Measurements from ENCODE around the gene TRAFD1.
"Not testable (repeated sequence)": the region's sequence is repeated elsewhere in the genome, so short reads cannot be mapped to it uniquely, and the experiment has no call there.

Gene TRAFD1, protein sequence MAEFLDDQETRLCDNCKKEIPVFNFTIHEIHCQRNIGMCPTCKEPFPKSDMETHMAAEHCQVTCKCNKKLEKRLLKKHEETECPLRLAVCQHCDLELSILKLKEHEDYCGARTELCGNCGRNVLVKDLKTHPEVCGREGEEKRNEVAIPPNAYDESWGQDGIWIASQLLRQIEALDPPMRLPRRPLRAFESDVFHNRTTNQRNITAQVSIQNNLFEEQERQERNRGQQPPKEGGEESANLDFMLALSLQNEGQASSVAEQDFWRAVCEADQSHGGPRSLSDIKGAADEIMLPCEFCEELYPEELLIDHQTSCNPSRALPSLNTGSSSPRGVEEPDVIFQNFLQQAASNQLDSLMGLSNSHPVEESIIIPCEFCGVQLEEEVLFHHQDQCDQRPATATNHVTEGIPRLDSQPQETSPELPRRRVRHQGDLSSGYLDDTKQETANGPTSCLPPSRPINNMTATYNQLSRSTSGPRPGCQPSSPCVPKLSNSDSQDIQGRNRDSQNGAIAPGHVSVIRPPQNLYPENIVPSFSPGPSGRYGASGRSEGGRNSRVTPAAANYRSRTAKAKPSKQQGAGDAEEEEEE

DNA sequence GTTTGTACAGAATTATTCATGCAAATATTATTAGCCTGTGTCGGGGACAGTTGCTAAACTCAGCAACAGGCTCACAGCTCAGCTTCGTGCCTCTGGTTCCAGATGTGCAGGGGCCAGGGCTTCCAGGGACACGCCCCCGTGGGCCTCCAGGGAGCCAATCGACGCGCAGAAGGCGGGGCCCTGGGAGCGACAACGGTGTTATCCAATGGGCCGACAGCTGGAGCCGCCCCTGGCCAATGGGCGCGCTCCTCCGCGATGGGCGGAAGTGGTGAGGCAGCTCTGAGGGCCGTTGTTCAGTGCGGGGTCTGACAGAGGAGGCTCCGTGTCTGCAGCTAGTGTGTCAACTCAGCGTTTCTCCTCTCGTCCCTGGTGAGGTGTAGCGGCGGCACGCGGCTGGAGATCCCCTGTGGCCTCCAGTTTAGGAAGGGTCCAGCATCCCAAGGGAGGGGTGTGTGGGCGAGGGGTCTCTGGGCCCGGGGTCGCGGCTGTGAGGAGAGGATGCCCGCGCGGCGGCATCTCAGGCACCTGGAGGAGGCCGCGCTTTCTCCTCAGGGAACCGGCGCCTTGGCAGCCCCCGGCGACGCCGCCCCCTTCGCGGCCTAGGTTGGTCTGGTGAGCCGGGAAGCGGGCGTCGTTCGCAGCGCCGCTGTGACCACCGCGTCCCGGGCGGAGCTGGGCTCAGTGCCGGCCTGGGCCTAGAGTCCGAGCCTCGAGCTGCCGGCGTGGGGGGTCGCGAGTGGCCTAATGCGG is at the start of gene TRAFD1:
Gene TRAFD1 (plus strand): TSS at position 311 of the 750 bp plus-strand sequence. CDS start 4,963 bp downstream, outside the sequence.
- DNase-seq = peak; percentile 95 to 97

DNA sequence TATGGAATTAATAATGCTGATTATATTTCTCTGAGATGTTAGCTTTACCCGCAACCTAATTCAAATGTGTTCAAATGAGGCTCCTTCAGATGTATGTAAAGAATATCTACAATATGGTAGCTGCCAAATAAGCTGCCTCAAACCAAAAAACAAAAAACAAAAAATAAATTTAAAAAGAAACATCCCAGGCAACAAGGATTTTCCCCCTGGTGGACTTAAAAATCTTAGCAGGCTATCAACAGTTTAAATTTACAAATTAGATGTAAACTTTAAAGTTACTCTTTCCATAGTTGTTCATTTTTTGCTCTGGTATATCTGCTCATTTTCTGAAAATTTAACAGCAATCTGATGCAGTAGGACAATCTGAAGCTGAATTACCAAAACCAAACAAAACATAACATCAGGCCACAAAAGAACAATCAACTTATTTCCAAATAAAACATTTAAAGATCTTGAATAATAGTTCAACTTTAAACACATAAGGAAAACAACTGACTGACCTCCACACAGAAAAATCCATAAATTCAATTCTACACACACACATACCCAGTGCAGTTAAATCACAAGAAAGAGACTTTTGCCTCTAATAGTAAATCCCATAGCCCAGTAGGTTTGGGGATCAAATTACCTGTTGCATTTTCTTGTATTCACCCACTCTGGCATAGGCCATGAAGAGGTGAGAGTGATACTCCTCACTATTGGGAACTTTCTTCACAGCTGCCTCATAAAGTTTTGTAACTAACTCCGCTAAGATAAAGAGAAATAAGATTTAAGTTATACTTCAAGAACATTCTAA is 38.1 kb upstream of the TRAFD1 start:
- no peak for DNase-seq

DNA sequence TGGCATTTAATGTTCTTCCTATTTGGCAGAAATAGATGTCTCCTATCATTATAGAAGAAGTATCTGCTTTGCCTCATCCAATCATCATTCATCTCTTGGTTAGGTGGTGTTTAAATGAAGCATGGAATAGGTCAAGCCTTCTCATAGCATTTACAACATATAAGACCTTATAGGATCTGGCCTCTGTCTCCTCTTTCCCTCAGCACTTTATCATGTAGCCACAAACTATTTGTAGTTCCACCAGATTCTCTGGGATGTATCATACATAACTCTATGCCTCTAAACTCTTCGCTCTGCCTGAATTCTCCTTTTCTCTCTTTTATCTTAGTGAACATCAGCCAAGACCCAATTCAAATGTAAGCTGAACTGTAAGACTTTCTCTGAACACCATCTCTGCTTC is 37.5 kb upstream of the TRAFD1 start:
- no peak for DNase-seq

DNA sequence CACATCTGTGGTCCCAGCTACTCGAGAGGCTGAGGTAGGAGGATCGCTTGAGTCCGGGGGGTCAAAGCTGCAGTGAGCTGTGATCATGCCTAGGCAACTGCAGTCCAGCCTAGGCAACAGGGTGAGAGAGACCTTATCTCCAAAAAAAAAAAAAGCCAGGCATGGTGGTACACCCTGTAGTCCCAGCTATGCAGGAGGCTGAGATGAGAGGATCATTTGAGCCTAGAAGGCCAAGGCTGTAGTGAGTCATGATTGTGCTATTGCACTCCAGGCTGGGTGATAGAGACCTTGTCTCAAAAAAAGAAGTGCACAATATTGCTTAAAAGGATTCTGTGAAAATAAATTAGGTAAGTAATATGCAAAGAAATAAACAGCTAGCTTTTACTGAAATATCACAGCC is 33.8 kb upstream of the TRAFD1 start:
- DNase-seq = no peak

DNA sequence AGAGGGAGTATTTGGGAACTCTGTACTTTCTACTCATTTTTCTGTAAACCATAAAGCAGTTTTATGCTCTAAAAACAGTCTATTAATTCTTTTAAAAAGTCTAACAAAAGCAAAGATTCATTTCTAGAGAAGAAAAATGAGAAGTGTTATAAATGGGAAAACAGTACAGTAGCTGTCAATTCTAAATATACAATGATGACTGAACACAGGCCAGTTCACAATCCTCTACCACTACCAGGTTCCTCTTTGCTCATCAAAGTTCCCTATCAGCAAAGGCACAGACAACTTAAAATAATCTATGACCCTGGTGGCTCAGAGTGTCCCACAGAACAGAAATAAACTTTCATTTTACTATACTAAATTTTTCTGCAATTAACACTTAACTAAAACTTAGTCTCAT is 29.3 kb upstream of the TRAFD1 start:
- DNase-seq = no peak

DNA sequence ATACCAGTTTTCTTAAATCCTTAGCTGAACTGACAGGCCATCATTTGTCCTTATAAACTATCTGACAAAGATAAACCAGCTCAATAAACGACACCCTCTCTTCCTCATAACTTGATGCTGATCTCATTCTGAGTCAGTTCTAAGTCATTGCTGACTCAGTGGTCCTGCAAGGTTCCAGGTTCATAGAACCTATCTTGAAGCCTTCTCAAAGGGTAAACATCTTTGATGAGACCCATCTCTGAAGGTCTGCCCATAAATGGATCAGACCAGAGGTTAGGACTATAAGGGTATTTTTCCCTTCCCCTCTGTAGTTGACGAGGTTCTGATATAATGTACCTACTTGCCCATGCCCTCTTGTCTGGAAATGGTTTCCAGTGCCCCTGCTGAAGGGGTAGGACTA is 28.7 kb upstream of the TRAFD1 start:
- no peak for DNase-seq

DNA sequence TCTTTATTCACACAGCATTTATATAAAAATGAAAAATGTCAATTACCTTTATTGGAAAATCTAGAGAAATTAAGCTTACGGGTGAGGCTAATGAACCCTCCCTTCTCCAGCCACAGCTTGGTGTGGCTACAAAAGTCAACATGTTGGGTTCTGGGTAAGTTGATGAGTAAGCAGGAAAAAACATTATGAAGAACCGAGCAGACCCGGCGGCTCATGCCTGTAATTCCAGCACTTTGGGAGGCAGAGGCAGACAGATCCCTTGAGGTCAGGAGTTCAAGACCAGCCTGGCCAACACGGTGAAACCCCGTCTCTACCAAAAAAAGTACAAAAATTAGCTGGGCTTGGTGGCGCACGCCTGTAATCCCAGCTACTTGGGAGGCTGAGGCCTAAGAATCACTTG is 27.7 kb upstream of the TRAFD1 start:
- DNase-seq = no peak

DNA sequence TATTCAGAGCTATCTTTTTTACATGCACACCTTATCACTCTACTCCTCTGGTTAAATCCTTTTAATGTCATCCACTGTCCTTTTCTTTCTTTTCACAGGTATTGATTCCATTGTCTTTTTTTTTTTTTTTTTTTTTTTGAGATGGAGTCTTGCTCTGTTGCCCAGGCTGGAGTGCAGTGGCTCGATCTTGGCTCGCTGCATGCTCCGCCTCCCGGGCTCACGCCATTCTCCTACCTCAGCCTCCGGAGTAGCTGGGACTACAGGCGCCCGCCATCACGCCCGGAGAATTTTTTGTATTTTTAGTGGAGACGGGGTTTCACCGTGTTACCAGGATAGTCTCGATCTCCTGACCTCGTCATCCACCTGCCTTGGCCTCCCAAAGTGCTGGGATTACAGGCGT is 24.9 kb upstream of the TRAFD1 start:
- not testable (repeated sequence) for DNase-seq

DNA sequence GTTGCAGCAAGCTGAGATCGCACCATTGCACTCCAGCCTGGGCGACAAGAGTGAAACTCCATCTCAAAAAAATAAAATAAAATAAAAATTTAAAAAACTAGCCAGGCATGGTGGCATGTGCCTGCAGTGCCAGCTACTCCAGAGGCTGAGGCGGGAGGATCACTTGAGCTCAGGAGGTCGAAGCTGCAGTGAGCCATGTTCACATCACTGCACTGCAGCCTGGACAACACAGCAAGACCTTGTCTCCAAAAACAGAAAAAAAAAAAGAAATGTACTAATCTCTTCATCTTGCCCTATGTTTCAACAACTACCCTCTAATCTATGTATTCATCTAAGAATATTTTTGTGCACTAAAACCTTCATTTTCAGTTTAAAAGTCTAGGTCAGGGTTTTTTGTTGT is 23.2 kb upstream of the TRAFD1 start:
- DNase-seq = no peak

DNA sequence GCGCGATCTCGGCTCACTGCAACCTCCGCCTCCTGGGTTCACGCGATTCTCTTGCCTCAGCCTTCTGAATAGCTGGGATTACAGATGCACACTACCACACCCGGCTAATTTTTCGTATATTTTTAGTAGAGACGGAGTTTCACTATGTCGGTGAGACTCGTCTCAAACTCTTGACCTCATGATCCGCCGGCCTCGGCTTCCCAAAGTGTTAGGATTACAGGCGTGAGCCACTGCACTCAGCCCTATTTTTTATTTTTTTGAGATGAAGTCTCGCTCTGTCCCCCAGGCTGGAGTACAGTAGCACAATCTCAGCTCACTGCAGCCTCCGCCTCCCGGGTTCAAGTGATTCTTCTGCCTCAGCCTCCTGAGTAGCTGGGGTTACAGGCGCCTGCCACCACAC is 22.6 kb upstream of the TRAFD1 start:
- not testable (repeated sequence) for DNase-seq

DNA sequence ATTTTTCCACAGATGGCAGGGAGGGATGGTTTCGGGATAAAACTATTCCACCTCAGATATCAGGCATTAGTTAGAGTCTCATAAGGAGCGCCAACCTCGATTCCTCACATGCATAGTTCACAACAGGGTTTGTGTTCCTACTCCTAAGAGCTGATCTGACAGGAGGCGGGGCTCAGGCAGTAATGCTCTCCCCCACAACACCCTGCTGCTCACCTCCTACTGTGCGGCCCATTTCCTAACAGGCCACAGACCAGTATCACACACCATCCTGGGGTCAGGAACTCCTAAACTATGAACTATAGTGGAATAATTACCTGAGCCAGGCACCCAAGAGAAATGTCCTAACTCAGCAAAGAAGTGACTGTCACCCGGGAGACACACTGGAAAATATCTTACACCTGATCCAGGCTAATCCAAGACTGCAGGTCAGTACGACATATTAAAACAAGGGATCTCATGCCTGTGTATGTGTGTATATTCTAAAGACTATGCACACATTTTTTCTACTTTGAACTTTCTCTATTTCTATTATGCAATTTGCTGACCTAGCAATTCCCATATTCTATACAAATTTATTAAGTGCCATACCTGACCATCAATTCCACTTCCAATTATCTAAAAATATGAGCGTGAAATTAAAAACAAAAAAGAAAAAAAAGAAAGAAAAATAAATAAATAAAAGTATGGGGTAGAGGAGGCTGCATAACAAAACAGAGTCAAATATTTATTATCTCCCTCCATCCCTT is 21.4 kb upstream of the TRAFD1 start:
- no peak for DNase-seq

DNA sequence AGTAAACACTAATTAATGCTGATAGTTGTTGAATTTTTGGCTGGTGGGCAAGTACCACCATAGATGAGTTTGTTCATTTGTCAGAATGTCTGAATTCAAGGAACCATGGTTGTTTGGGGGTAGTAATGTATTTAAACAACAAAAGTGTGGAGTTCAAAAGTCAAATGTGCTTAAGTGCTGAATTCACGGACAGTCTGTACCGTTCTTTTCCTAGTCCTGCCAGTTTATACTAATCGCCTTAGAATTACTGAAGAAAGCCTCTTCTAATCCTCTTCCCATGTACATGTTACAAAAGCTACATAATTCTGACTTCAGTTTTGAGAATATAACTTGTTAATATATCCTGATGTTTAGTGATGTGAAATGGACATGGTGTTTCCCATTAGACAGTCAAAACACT is 19.5 kb upstream of the TRAFD1 start:
- DNase-seq = no peak

DNA sequence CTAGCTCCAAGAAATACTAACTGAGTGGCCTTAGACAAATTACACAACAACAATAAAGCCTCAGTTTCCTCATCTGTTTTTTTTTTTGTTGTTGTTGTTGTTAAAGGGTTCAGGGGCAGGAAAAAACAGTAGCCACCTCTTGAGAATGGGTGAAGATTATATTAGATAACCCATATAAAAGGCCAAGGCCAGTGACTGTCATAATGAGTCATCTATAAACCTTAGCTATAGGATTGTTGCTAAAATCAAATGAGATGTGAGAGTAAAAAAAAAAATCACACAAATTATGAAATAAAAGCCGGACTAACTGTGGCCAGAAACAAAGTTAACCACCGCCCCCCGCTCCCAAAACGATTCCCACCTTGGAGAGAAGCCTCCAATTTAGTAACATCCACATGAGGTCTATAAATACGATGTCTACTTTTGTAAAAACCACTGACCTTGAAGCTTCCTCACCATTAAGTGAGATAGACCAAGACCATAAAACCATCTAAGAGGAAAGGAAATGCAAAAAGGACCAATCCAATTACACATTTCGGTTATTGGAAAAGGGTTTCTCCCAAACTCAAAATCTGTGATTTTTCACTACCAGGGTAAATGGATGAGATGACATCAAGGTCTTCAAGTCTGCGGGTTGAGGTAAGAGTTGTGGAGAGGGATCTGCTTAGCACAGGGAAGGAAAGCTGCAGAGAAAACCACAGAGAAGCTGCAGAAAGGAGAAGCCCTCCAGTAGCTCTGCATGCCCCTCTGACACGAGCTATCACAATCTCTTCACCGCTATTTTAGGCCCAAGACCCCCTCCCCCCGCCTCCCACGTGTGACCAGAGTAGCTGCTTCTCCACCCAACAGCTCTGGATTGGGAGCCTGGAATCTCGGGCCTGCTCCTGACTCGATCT is 17.8 kb upstream of the TRAFD1 start:
- no peak for DNase-seq

DNA sequence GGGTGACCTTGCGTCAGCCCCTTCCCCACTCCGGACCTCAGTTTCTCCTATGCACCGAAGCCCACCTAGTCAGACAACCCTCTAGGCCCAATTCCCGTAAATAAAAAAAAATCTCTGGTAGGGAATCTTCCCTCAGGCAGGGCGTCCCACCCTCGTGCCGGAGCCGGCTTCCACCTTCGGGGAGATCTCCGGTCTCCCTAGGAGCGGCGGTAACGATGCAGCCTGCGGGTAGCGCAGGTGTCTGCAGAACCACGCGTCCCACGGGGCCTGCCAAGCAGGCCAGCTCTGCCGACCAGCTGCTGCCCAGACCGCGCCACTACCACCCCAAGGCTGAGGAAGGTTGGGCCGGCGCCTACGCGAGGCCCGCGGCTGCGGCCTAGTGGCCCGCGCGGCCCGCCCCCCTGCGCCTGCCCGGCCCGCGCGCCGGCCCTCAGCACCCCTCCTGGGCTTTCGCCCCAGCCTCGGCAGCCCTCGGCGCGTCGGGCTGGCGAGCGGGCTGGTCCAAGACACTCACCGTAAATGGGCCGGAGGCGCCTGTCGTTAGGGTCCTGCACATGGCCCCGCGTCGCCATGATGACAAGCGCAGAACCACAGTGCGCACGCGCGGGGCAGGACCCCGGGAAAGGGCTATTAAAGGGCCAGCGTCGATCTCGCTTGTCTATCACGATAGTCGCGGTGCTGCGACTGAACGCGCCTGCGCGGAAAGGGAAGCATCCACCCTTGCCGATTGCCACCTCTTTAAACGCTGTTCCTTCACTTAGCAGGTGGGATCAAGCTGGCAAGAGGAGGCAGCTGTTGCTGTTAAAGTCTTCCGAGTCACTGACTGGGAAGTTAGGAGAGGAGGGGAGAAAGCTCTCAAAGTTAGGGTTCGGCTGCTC is 16.9 kb upstream of the TRAFD1 start, which contains the start of gene NAA25:
Gene NAA25 (minus strand): TSS at position 582 of the 878 bp plus-strand sequence. CDS start 10 bp downstream, at position 572.
- DNase-seq = peak; percentile 74 to 80

DNA sequence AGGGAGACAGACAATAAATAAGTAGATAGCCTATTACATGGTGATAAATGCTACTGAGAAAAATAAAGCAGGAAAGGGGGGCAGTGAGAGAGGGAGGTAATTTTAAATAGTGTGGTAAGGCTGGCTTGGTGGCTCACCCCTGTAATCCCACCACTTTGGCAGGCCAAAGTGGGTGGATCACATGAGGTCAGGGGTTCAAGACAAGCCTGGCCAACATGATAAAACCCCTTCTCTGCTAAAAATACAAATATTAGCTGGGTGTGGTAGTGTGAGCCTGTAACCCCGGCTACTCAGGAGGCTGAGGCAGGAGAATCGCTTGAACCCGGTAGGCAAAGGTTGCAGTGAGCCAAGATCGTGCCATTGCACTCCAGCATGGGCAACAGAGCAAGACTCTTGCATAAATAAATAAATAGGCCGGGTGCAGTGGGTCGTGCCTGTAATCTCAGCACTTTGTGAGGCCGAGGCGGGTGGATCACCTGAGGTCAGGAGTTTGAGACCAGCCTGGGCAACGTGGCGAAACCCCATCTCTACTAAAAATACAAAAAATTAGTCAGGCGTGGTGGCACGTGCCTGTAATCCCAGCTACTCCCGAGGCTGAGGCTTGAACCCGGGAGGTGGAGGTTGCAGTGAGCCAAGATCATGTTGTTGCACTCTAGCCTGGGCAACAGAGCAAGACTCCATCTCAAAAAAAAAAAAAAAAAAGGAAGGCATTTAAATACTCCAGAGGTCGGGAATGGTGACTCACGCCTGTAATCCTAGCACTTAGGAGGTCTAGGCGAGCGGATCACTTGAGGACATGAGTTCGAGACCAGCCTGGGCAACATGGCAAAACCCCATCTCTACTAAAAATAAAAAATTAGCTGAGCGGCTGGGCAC is 14.3 kb upstream of the TRAFD1 start:
- not testable (repeated sequence) for DNase-seq

DNA sequence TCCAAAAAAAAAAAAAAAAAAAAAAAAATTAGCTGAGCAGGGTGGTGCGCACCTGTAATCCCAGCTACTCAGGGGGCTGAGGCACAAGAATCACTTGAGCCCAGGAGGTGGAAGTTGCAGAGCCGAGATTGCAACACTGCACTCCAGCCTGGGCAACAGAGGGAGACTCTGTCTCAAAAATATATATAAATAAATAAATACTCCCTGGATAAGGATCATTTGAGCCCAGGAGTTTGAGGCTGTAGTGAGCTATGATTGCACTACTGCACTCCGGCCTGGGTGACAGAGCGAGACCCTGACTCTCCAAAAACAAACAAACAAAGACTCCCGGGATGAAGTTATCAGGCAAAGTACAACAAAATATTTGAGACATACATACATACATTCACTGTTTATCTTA is 13.4 kb upstream of the TRAFD1 start:
- no peak for DNase-seq

DNA sequence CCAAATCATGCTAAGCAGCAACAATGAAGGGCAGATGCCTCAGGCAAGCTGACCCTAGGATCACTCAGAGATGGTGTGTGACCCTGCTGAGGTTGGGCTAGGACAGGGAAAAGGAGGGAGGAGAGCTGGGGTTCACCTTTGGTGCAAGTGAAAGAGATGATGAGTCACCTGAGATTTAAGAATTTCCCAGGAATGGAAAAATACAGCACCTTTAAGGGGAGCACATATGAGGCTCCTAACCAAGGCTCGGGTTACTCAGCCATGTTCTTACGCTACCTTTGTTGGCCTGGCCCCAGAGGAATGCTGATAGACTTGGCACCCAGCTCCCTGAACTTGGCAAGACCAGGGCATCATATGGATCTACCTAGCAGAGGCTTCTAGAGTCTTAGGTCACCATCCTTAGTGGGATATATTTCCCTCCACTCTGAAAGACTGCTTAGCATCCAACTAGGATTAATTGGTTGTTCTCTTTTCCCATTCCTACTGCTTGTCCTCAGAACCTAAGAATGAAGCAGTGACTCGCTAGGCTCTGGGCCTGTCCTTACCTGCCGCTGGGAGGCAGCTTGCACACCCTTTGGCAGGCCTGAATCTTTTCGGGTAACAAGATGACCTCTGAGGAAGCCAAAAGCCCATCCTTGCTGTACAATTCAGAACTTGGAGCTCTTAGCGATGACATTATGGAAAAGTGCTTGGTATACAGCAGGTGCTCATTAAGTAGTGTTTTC is 12.8 kb upstream of the TRAFD1 start:
- no peak for DNase-seq

Data from NCI-H187 (cell line).